Nephron (organoid): ENCODE data around the gene ODR4.
"Not testable (repeated sequence)": the region's sequence is repeated elsewhere in the genome, so short reads cannot be mapped to it uniquely, and the experiment has no call there.

Experiments used
- H3K27ac Mint-ChIP-seq, 3 experiments: 2 replicates each; pipeline ENCODE4 v1.8.0; 2020; ENCODE audit warnings: mixed read lengths in 3 of 3, mild to moderate bottlenecking in 2 of 3, moderate library complexity in 1 of 3
- H3K27me3 Mint-ChIP-seq: 2 replicates; pipeline ENCODE4 v1.8.0; 2021; ENCODE audit warnings: low read depth, mild to moderate bottlenecking, moderate library complexity, mixed read lengths
- H3K36me3 Mint-ChIP-seq: 2 replicates; pipeline ENCODE4 v1.8.0; 2020; ENCODE audit warnings: low read depth, mixed read lengths
- H3K4me1 Mint-ChIP-seq: 2 replicates; pipeline ENCODE4 v1.8.0; 2020; ENCODE audit warnings: mixed read lengths
- H3K4me3 Mint-ChIP-seq, 3 experiments: 2 replicates each; pipeline ENCODE4 v1.8.0; 2020; ENCODE audit warnings: mild to moderate bottlenecking in 3 of 3, mixed read lengths in 3 of 3, moderate library complexity in 2 of 3
- H3K9me3 Mint-ChIP-seq: 2 replicates; pipeline ENCODE4 v1.8.0; 2020; ENCODE audit warnings: mixed read lengths
- TF ChIP-seq, protein P1 (sequence below), 3 experiments: fragments of 200-600 bp; sonication (generic); IDR thresholded peaks; one replicate each; pipeline ENCODE4 v1.5.0; 2021; ENCODE audit warnings: antibody characterized with exemption in 3 of 3; ENCODE audit not compliant: unreplicated experiment in 3 of 3

The ODR4 gene

DNA sequence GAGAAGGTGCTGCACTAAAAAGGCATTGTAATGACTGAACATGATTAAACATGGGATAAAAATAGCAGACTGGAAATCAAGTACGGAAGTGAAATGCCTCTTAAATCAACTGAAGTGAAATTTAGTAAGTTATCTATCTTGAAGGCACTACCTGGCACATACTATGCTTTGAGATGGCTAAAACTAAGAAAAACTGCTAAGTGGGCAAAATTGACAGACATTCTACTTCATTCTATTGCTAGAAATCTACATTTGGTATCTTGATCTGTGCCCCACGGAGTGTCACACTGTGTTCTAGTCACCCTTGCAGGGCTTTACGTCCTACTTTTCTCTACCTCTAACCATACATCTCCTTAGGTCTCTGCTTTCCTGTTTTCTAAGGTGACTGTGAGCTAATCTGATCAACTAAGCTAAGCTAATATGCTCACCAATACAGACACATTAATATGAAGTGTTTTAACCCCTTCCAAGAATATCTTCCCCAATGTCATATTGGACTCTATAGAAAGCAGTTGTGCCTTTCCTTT is 81.2 kb downstream of the ODR4 start:
- Mint-ChIP-seq H3K4me3 (no peak overlapping the region), H3K36me3 (no peaks in the 10 kb centered on the region), H3K27ac (no peak overlapping the region), H3K4me1 (no peaks in the 10 kb centered on the region), H3K9me3 (no peaks in the 10 kb centered on the region), H3K27me3 (no peaks in the 10 kb centered on the region)
- TF ChIP-seq, protein P1, sequence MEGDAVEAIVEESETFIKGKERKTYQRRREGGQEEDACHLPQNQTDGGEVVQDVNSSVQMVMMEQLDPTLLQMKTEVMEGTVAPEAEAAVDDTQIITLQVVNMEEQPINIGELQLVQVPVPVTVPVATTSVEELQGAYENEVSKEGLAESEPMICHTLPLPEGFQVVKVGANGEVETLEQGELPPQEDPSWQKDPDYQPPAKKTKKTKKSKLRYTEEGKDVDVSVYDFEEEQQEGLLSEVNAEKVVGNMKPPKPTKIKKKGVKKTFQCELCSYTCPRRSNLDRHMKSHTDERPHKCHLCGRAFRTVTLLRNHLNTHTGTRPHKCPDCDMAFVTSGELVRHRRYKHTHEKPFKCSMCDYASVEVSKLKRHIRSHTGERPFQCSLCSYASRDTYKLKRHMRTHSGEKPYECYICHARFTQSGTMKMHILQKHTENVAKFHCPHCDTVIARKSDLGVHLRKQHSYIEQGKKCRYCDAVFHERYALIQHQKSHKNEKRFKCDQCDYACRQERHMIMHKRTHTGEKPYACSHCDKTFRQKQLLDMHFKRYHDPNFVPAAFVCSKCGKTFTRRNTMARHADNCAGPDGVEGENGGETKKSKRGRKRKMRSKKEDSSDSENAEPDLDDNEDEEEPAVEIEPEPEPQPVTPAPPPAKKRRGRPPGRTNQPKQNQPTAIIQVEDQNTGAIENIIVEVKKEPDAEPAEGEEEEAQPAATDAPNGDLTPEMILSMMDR (IDR thresholded peaks at IDR 0.05; ENCODE audit: unreplicated experiment in 3 of 3) = no peak

DNA sequence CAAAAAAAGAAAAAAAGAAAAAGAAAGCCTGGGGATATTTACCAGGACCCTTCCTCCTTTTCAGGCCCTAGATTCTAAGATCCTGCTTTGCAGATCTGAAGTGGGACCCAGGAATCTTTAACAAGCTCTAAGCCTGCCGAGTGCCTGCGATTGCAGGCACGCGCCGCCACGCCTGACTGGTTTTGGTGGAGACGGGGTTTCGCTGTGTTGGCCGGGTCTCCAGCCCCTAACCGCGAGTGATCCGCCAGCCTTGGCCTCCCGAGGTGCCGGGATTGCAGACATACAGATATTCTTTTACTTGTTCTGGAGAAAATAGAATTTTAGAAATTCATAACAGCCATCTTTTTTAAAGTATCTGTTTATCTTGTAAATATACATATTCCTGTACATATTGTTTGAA is 83.5 kb downstream of the ODR4 start:
- H3K4me3 Mint-ChIP-seq, H3K4me1 Mint-ChIP-seq, H3K9me3 Mint-ChIP-seq, H3K27me3 Mint-ChIP-seq, H3K36me3 Mint-ChIP-seq, H3K27ac Mint-ChIP-seq: not testable (repeated sequence)

GRCh38 chr1:186461014-186461413 is 85.4 kb downstream of the ODR4 start, which contains the start of gene PDC:
TSS of gene PDC (minus strand) at chr1:186461114. CDS start at chr1:186449459, 11,655 bp downstream.
- Mint-ChIP-seq H3K4me1 (no peaks in the 10 kb centered on the region), H3K4me3 (no peak within 1 kb of the TSS), H3K36me3 (no peaks in the 10 kb centered on the region), H3K9me3 (no peaks in the 10 kb centered on the region), H3K27me3 (no peaks in the 10 kb centered on the region), H3K27ac (no peak within 1 kb of the TSS)
- TF ChIP-seq, protein P1 (IDR thresholded peaks at IDR 0.05; ENCODE audit: unreplicated experiment in 3 of 3) = no peak

GRCh38 chr1:186463511-186463910 is 87.9 kb downstream of the ODR4 start:
- no peaks in the 10 kb centered on the region for H3K9me3 Mint-ChIP-seq
- no peaks in the 10 kb centered on the region for H3K36me3 Mint-ChIP-seq
- H3K4me1 Mint-ChIP-seq = no peaks in the 10 kb centered on the region
- H3K4me3 Mint-ChIP-seq = no peak overlapping the region
- no peaks in the 10 kb centered on the region for H3K27me3 Mint-ChIP-seq
- TF ChIP-seq, protein P1 (IDR thresholded peaks at IDR 0.05; ENCODE audit: unreplicated experiment in 3 of 3) = no peak
- H3K27ac Mint-ChIP-seq = no peak overlapping the region

DNA sequence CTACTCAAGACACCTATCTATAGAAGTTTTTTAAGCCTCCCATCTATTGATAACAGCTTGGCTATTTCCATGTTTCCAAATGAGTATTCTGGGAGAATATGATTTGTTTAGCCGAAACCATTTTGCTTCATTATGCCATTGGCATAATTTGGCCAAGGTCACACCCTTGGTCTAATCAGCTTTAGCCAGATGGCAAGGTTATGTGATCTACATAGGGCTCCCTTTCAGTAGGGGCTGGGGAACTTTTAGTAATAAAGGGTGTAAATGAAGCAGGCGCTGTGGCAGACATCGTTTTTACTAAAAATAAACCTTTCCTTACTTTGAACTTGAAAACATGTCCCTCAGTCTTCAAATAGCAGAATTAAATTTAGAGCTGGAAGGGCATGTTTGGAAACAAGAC is 88.3 kb downstream of the ODR4 start:
- Mint-ChIP-seq H3K9me3 (no peaks in the 10 kb centered on the region), H3K27me3 (no peaks in the 10 kb centered on the region), H3K4me3 (no peak overlapping the region), H3K4me1 (no peaks in the 10 kb centered on the region), H3K27ac (no peak overlapping the region), H3K36me3 (no peaks in the 10 kb centered on the region)
- TF ChIP-seq, protein P1 (IDR thresholded peaks at IDR 0.05; ENCODE audit: unreplicated experiment in 3 of 3) = no peak

DNA sequence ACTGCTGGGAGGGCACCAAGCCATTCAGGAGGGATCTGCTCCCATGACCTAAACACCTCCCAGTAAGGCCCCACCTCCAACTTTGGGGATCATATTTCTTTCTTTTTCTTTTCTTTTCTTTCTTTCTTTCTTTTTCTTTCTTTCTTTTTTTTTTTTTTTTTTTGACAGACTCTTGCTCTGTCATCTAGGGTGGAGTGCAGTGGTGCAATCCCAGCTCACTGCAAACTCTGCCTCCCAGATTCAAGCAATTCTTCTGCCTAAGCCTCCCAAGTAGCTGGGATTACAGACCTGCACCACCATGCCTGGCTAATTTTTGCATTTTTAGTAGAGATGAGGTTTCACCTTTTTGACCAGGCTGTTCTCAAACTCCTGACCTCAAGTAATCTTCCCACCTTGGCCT is 89.9 kb downstream of the ODR4 start:
- H3K4me3 Mint-ChIP-seq, H3K27me3 Mint-ChIP-seq, H3K36me3 Mint-ChIP-seq, H3K9me3 Mint-ChIP-seq, H3K4me1 Mint-ChIP-seq, H3K27ac Mint-ChIP-seq: not testable (repeated sequence)

- Mint-ChIP-seq H3K36me3 (no peaks in the 10 kb centered on the region), H3K27ac (no peak overlapping the region), H3K9me3 (no peaks in the 10 kb centered on the region), H3K4me3 (no peak overlapping the region), H3K4me1 (no peaks in the 10 kb centered on the region), H3K27me3 (no peaks in the 10 kb centered on the region)
- TF ChIP-seq, protein P1 (IDR thresholded peaks at IDR 0.05; ENCODE audit: unreplicated experiment in 3 of 3) = no peak
Observed at GRCh38 chr1:186465946-186466345, 90.3 kb downstream of the ODR4 start.
